ENCODE results near the gene BCAS3.
"Not testable (repeated sequence)": the region's sequence is repeated elsewhere in the genome, so short reads cannot be mapped to it uniquely, and the experiment has no call there.

Gene BCAS3

GRCh38 chr17:60971515-60972369 is 294.1 kb downstream of the BCAS3 start:
- Histone ChIP-seq H3K79me2 (ENCODE audit: control insufficient read depth, insufficient read depth, low read length) (no peaks in the 10 kb centered on the region), H3K4me3 (ENCODE audit: low read length) (no peak overlapping the region), H3K56ac (ENCODE audit: low read length) (peak overlapping the region; percentile 6), H2AK5ac (ENCODE audit: low read length) (no peak overlapping the region), H3K36me3 (ENCODE audit: control insufficient read depth, insufficient read depth, low read length) (no peaks in the 10 kb centered on the region), H3K4me2 (ENCODE audit: low read length) (no peak overlapping the region), H3K18ac (ENCODE audit: low read length) (no peak overlapping the region), H4K5ac (ENCODE audit: low read length) (no peak overlapping the region), H3K27me3 (ENCODE audit: insufficient read depth, low read length, poor library complexity) (no peaks in the 10 kb centered on the region), H2BK5ac (ENCODE audit: low read length) (no peak overlapping the region), H3K23ac (ENCODE audit: low read length) (no peak overlapping the region), H3K9ac (ENCODE audit: low read length) (no peak overlapping the region), H3K79me1 (ENCODE audit: low read length) (no peaks in the 10 kb centered on the region), H4K8ac (ENCODE audit: low read depth, low read length) (no peak overlapping the region), H3K4me1 (ENCODE audit: control insufficient read depth, low read depth, low read length) (no peaks in the 10 kb centered on the region), H3K4ac (ENCODE audit: low read depth, low read length) (no peak overlapping the region), H2BK120ac (ENCODE audit: low read depth, low read length) (no peak overlapping the region), H2BK15ac (replicated peaks; ENCODE audit: low read depth) (no peak overlapping the region), H3K27ac (ENCODE audit: low read depth, low read length) (no peak overlapping the region)
- DNase-seq = peak; percentile 56
- WGBS (ENCODE audit: extremely low coverage, insufficient coverage, low lambda C conversion rate) = no CpG with 5 or more reads among the region's 6 CpGs

- H3K18ac ChIP-seq (ENCODE audit: low read length); H2AK5ac ChIP-seq (ENCODE audit: low read length); H3K79me2 ChIP-seq (ENCODE audit: control insufficient read depth, insufficient read depth, low read length); H3K23ac ChIP-seq (ENCODE audit: low read length); H3K4me1 ChIP-seq (ENCODE audit: control insufficient read depth, low read depth, low read length); H4K5ac ChIP-seq (ENCODE audit: low read length); H3K4me3 ChIP-seq (ENCODE audit: low read length); H2BK5ac ChIP-seq (ENCODE audit: low read length); H3K4ac ChIP-seq (ENCODE audit: low read depth, low read length); H3K27me3 ChIP-seq (ENCODE audit: insufficient read depth, low read length, poor library complexity); H3K4me2 ChIP-seq (ENCODE audit: low read length); H2BK120ac ChIP-seq (ENCODE audit: low read depth, low read length); H3K27ac ChIP-seq (ENCODE audit: low read depth, low read length); H3K79me1 ChIP-seq (ENCODE audit: low read length); H3K36me3 ChIP-seq (ENCODE audit: control insufficient read depth, insufficient read depth, low read length); H2BK15ac ChIP-seq (replicated peaks; ENCODE audit: low read depth); DNase-seq; H4K8ac ChIP-seq (ENCODE audit: low read depth, low read length); H3K56ac ChIP-seq (ENCODE audit: low read length); H3K9ac ChIP-seq (ENCODE audit: low read length): not testable (repeated sequence)
- WGBS (ENCODE audit: extremely low coverage, insufficient coverage, low lambda C conversion rate) = no CpG with 5 or more reads among the region's 23 CpGs
Observed at GRCh38 chr17:60976861-60977260, 299.2 kb downstream of the BCAS3 start.

DNA sequence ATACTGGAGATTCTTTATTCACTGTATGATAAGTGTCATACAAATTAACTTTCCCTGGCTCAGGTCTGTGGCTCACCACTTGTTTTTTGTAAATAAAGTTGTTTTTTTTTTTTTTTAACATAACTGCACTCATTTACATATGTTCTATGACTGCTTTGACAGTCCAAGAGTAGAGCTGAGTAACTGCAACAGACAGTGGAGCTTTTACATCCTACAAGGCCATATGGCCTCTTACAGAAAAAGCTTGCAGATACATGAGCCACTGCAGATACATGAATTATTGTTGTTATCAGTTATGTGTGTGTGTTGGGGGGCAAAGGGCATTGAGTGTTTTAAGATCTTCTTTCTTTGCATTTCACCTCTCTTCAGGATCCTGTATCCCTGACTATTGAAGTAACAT is 311.7 kb downstream of the BCAS3 start:
- no peak overlapping the region for H2BK120ac ChIP-seq (ENCODE audit: low read depth, low read length)
- H3K4me2 ChIP-seq (ENCODE audit: low read length) = no peak overlapping the region
- H3K9ac ChIP-seq (ENCODE audit: low read length) = no peak overlapping the region

DNA sequence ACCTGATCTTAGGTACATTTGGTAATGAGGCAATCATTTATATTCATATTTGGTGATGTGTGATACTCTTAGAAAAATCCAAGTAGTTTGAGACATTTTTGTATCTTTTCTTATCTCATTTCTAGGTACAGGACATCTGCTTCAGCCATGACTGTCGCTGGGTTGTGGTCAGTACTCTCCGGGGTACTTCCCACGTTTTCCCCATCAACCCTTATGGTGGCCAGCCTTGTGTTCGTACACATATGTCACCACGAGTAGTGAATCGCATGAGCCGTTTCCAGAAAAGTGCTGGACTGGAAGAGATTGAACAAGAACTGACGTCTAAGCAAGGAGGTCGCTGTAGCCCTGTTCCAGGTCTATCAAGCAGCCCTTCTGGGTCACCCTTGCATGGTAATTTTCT is 312.2 kb downstream of the BCAS3 start:
- Histone ChIP-seq H3K4me3 (ENCODE audit: low read length) (no peak overlapping the region), H3K79me2 (ENCODE audit: control insufficient read depth, insufficient read depth, low read length) (no peaks in the 10 kb centered on the region), H3K23ac (ENCODE audit: low read length) (no peak overlapping the region), H2BK15ac (replicated peaks; ENCODE audit: low read depth) (no peak overlapping the region), H2AK5ac (ENCODE audit: low read length) (no peak overlapping the region), H2BK120ac (ENCODE audit: low read depth, low read length) (no peak overlapping the region), H3K18ac (ENCODE audit: low read length) (no peak overlapping the region), H3K4me1 (ENCODE audit: control insufficient read depth, low read depth, low read length) (no peaks in the 10 kb centered on the region), H4K8ac (ENCODE audit: low read depth, low read length) (no peak overlapping the region), H4K5ac (ENCODE audit: low read length) (no peak overlapping the region), H3K9ac (ENCODE audit: low read length) (no peak overlapping the region), H3K27me3 (ENCODE audit: insufficient read depth, low read length, poor library complexity) (no peaks in the 10 kb centered on the region), H3K4me2 (ENCODE audit: low read length) (no peak overlapping the region), H2BK5ac (ENCODE audit: low read length) (no peak overlapping the region), H3K4ac (ENCODE audit: low read depth, low read length) (no peak overlapping the region), H3K36me3 (ENCODE audit: control insufficient read depth, insufficient read depth, low read length) (no peaks in the 10 kb centered on the region), H3K79me1 (ENCODE audit: low read length) (no peaks in the 10 kb centered on the region), H3K56ac (ENCODE audit: low read length) (no peak overlapping the region), H3K27ac (ENCODE audit: low read depth, low read length) (no peak overlapping the region)
- DNase-seq = no peak
- WGBS (ENCODE audit: extremely low coverage, insufficient coverage, low lambda C conversion rate) = no CpG with 5 or more reads among the region's 9 CpGs

More for the DNA sequence above, 311.7 kb downstream of the BCAS3 start:
- Histone ChIP-seq H3K4me3 (ENCODE audit: low read length) (no peak overlapping the region), H2AK5ac (ENCODE audit: low read length) (no peak overlapping the region), H3K27me3 (ENCODE audit: insufficient read depth, low read length, poor library complexity) (no peaks in the 10 kb centered on the region), H3K4me1 (ENCODE audit: control insufficient read depth, low read depth, low read length) (no peaks in the 10 kb centered on the region), H3K36me3 (ENCODE audit: control insufficient read depth, insufficient read depth, low read length) (no peaks in the 10 kb centered on the region), H3K79me1 (ENCODE audit: low read length) (no peaks in the 10 kb centered on the region), H4K8ac (ENCODE audit: low read depth, low read length) (no peak overlapping the region), H3K56ac (ENCODE audit: low read length) (no peak overlapping the region), H3K18ac (ENCODE audit: low read length) (no peak overlapping the region), H2BK15ac (replicated peaks; ENCODE audit: low read depth) (no peak overlapping the region), H3K4ac (ENCODE audit: low read depth, low read length) (no peak overlapping the region), H2BK5ac (ENCODE audit: low read length) (no peak overlapping the region), H3K23ac (ENCODE audit: low read length) (no peak overlapping the region), H3K79me2 (ENCODE audit: control insufficient read depth, insufficient read depth, low read length) (no peaks in the 10 kb centered on the region), H4K5ac (ENCODE audit: low read length) (no peak overlapping the region), H3K27ac (ENCODE audit: low read depth, low read length) (no peak overlapping the region)
- no peak for DNase-seq

DNA sequence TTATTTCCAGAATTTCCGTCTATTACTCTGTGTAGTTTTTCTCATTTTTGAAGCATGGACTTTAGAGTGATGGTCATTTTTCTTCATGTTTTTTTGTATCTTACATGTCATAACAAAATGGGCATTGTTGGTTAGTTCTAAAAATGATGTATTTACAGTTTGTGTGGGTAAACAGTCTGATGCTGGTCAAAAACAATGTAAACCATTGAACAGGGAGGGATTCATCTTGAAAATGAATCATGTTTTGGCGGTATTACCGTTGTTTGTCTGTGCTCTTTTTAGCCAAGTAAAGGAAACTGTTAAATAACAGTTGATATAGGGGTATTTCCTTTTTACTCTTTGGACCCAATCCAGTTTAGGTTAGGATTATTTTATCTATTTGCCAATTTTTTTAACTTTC is 315.8 kb downstream of the BCAS3 start:
- no peaks in the 10 kb centered on the region for H3K79me2 ChIP-seq (ENCODE audit: control insufficient read depth, insufficient read depth, low read length)
- H3K9ac ChIP-seq (ENCODE audit: low read length) = no peak overlapping the region
- no peaks in the 10 kb centered on the region for H3K79me1 ChIP-seq (ENCODE audit: low read length)
- H3K18ac ChIP-seq (ENCODE audit: low read length) = no peak overlapping the region
- H3K27ac ChIP-seq (ENCODE audit: low read depth, low read length) = no peak overlapping the region
- H4K8ac ChIP-seq (ENCODE audit: low read depth, low read length) = no peak overlapping the region
- no peak overlapping the region for H2BK5ac ChIP-seq (ENCODE audit: low read length)
- H2BK120ac ChIP-seq (ENCODE audit: low read depth, low read length) = no peak overlapping the region
- no peak overlapping the region for H3K56ac ChIP-seq (ENCODE audit: low read length)
- no peaks in the 10 kb centered on the region for H3K36me3 ChIP-seq (ENCODE audit: control insufficient read depth, insufficient read depth, low read length)
- WGBS (ENCODE audit: extremely low coverage, insufficient coverage, low lambda C conversion rate) = no CpG with 5 or more reads among the region's 3 CpGs
- no peak for DNase-seq
- H3K4me3 ChIP-seq (ENCODE audit: low read length) = no peak overlapping the region
- H3K4ac ChIP-seq (ENCODE audit: low read depth, low read length) = no peak overlapping the region
- no peak overlapping the region for H3K4me2 ChIP-seq (ENCODE audit: low read length)
- H2BK15ac ChIP-seq (replicated peaks; ENCODE audit: low read depth) = no peak overlapping the region
- H3K23ac ChIP-seq (ENCODE audit: low read length) = no peak overlapping the region
- H3K4me1 ChIP-seq (ENCODE audit: control insufficient read depth, low read depth, low read length) = no peaks in the 10 kb centered on the region
- H2AK5ac ChIP-seq (ENCODE audit: low read length) = no peak overlapping the region
- H3K27me3 ChIP-seq (ENCODE audit: insufficient read depth, low read length, poor library complexity) = no peaks in the 10 kb centered on the region
- no peak overlapping the region for H4K5ac ChIP-seq (ENCODE audit: low read length)

- Histone ChIP-seq H3K56ac (ENCODE audit: low read length) (no peak overlapping the region), H2BK5ac (ENCODE audit: low read length) (no peak overlapping the region), H2BK15ac (replicated peaks; ENCODE audit: low read depth) (no peak overlapping the region), H3K9ac (ENCODE audit: low read length) (no peak overlapping the region), H2BK120ac (ENCODE audit: low read depth, low read length) (no peak overlapping the region), H3K4me3 (ENCODE audit: low read length) (no peak overlapping the region), H3K4me2 (ENCODE audit: low read length) (no peak overlapping the region), H3K18ac (ENCODE audit: low read length) (no peak overlapping the region), H3K4ac (ENCODE audit: low read depth, low read length) (no peak overlapping the region), H3K79me1 (ENCODE audit: low read length) (no peaks in the 10 kb centered on the region), H3K27me3 (ENCODE audit: insufficient read depth, low read length, poor library complexity) (no peaks in the 10 kb centered on the region), H3K27ac (ENCODE audit: low read depth, low read length) (no peak overlapping the region), H2AK5ac (ENCODE audit: low read length) (no peak overlapping the region), H3K36me3 (ENCODE audit: control insufficient read depth, insufficient read depth, low read length) (no peaks in the 10 kb centered on the region), H4K5ac (ENCODE audit: low read length) (no peak overlapping the region), H3K4me1 (ENCODE audit: control insufficient read depth, low read depth, low read length) (no peaks in the 10 kb centered on the region), H4K8ac (ENCODE audit: low read depth, low read length) (no peak overlapping the region), H3K79me2 (ENCODE audit: control insufficient read depth, insufficient read depth, low read length) (no peaks in the 10 kb centered on the region), H3K23ac (ENCODE audit: low read length) (no peak overlapping the region)
- no peak for DNase-seq
Observed at GRCh38 chr17:60995680-60996079, 318.0 kb downstream of the BCAS3 start.

Data from mesendoderm (in vitro differentiated cells).